OCI-LY1 (cell line): ENCODE results near the gene HUS1.

Source experiments
- EZH2 ChIP-seq: fragments of 200-600 bp; sonication (generic), shearing (Covaris generic); IDR thresholded peaks from 2 replicates; pipeline ENCODE4 v1.8.0; 2017; ENCODE audit warnings: borderline replicate concordance, mixed run types, mild to moderate bottlenecking, antibody characterized with exemption, low read length, moderate library complexity, mixed read lengths
- TF ChIP-seq, protein P1 (sequence below): fragments of 200-600 bp; sonication (generic), shearing (Covaris generic); IDR thresholded peaks from 2 replicates; pipeline ENCODE4 v1.5.1; 2017; ENCODE audit warnings: mild to moderate bottlenecking, antibody characterized with exemption, low read length, moderate library complexity, mixed read lengths

- TF ChIP-seq, protein P1, sequence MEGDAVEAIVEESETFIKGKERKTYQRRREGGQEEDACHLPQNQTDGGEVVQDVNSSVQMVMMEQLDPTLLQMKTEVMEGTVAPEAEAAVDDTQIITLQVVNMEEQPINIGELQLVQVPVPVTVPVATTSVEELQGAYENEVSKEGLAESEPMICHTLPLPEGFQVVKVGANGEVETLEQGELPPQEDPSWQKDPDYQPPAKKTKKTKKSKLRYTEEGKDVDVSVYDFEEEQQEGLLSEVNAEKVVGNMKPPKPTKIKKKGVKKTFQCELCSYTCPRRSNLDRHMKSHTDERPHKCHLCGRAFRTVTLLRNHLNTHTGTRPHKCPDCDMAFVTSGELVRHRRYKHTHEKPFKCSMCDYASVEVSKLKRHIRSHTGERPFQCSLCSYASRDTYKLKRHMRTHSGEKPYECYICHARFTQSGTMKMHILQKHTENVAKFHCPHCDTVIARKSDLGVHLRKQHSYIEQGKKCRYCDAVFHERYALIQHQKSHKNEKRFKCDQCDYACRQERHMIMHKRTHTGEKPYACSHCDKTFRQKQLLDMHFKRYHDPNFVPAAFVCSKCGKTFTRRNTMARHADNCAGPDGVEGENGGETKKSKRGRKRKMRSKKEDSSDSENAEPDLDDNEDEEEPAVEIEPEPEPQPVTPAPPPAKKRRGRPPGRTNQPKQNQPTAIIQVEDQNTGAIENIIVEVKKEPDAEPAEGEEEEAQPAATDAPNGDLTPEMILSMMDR: no peak
- TF ChIP-seq EZH2: no peak
These were observed 17.2 kb downstream of the HUS1 start for GRCh38 chr7:47962262-47962661.
